ENCODE results near the gene CHD9.
"Not testable (repeated sequence)": the region's sequence is repeated elsewhere in the genome, so short reads cannot be mapped to it uniquely, and the experiment has no call there.

Gene CHD9

DNA sequence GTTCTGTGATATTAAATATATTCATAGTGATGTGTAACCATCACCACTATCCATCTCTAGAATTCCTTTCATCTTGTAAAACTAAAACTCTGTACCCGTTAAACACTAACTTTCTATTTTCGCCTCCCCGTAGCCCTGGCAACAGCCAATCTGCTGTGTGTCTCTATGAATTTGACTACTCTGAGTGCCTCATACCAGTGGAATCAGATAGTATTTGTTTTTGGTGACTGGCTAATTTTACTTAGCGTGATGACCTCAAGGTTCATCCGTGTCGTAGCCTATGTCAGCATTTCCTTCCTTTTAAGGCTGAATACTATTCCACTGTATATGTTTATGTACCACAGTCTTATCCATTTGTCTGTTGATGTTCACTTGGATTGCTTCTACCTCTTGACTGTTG lies 18.2 kb downstream of the CHD9 start:
- TF ChIP-seq, protein P1, sequence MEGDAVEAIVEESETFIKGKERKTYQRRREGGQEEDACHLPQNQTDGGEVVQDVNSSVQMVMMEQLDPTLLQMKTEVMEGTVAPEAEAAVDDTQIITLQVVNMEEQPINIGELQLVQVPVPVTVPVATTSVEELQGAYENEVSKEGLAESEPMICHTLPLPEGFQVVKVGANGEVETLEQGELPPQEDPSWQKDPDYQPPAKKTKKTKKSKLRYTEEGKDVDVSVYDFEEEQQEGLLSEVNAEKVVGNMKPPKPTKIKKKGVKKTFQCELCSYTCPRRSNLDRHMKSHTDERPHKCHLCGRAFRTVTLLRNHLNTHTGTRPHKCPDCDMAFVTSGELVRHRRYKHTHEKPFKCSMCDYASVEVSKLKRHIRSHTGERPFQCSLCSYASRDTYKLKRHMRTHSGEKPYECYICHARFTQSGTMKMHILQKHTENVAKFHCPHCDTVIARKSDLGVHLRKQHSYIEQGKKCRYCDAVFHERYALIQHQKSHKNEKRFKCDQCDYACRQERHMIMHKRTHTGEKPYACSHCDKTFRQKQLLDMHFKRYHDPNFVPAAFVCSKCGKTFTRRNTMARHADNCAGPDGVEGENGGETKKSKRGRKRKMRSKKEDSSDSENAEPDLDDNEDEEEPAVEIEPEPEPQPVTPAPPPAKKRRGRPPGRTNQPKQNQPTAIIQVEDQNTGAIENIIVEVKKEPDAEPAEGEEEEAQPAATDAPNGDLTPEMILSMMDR (IDR thresholded peaks at IDR 0.05; ENCODE audit: low read depth, low read length, missing control alignments) = no peak
- DNase-seq (ENCODE audit: low read depth) = no peak
- H3K4me3 ChIP-seq (ENCODE audit: low read depth, low read length) = no peak overlapping the region
- in situ Hi-C loops (cut with HindIII; ENCODE audit: low sequenced_read_pairs) = no loop called here

DNA sequence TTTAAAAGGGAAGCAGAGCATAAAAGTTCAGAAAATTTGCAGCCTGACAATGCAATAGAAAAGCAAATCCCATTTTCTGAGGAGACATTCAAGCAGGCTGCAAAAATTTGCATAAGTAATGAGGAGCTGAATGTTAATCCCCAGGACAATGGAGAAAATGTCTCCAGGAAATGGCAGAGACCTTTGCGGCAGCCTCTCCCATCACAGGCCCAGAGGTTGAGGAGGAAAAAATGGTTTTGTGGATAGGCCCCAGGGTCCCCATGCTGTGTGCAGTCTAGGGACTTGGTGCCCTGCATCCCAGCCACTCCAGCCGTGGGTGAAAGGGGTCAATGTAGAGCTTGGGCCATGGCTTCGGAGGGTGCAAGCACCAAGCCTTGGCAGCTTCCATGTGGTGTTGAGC lies 19.5 kb downstream of the CHD9 start:
- DNase-seq (ENCODE audit: low read depth); H3K4me3 ChIP-seq (ENCODE audit: low read depth, low read length); in situ Hi-C loops (cut with HindIII; ENCODE audit: low sequenced_read_pairs): not testable (repeated sequence)

DNA sequence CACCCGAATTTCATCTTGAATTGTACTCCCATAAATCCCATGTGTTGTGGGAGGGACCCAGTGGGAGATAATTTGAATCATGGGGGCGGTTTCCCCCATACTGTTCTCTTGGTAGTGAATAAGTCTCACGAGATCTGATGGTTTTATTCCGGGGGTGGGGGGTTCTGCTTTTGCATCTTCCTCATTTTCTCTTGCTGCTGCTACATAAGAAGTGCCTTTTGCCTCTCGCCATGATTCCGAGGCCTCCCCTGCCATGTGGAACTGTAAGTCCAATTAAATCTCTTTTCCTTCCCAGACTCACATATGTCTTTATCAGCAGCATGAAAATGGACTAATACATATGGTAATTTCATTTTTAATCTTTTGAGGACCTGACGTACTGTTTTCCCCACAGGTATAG lies 20.7 kb downstream of the CHD9 start:
- in situ Hi-C loops (cut with HindIII; ENCODE audit: low sequenced_read_pairs); H3K4me3 ChIP-seq (ENCODE audit: low read depth, low read length); DNase-seq (ENCODE audit: low read depth): not testable (repeated sequence)

DNA sequence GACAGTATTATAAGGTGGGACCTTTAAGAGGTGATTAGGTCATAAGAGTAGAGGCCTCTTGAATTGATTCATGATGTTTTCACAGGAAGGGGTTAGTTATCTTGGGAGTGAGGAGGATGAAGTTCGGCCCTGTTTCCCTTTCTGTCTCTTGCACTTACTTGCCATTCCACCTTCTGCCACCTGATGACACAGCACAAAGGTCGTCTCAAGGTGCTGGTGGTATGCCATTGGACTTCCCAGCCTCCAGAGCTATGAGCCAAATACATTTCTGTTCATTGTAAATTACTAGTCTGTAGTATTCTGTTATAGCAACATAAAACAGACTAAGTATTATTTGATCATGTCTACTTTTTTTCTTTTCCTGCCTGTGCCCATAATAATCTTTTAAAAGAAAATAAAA lies 23.5 kb downstream of the CHD9 start:
- in situ Hi-C loops (cut with HindIII; ENCODE audit: low sequenced_read_pairs) = no loop called here
- no peak for DNase-seq (ENCODE audit: low read depth)
- TF ChIP-seq, protein P1 (IDR thresholded peaks at IDR 0.05; ENCODE audit: low read depth, low read length, missing control alignments) = no peak
- H3K4me3 ChIP-seq (ENCODE audit: low read depth, low read length) = no peak overlapping the region

DNA sequence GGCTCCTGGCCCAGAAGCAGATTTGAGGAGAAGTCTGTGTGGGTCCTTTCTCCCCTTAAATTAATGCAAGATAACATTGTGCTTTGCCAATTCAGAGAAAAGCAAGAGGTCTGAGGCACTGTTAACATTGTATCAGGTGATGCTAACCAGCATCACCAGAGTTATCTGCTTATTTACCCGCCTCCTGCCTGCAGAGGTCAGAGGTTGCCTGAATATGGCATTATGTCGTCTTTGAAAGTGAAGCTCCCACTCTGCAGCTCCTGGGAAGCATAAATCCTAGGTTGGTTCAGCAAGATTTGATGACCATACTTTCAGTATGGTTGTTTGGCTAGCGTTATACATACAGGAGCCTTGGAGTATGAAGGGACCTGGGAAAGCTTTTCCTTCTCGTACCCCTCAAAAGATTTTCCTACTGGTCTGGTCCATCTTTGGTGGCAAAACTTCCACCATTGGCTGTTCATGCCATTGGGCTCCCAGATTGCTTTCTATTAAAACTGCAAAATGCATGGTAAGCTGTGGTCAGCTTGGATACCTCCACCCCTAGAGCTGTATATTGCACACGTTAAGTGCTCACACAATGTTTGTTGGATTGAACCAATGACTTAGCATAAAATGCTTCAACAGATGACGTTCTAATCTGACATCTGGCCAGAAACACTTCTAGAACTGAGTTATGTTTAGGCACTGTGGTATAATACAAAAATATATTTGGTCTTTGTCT lies 24.1 kb downstream of the CHD9 start:
- no peak for DNase-seq (ENCODE audit: low read depth)
- in situ Hi-C loops (cut with HindIII; ENCODE audit: low sequenced_read_pairs) = no loop called here
- H3K4me3 ChIP-seq (ENCODE audit: low read depth, low read length) = no peak overlapping the region
- TF ChIP-seq, protein P1 (IDR thresholded peaks at IDR 0.05; ENCODE audit: low read depth, low read length, missing control alignments) = no peak

DNA sequence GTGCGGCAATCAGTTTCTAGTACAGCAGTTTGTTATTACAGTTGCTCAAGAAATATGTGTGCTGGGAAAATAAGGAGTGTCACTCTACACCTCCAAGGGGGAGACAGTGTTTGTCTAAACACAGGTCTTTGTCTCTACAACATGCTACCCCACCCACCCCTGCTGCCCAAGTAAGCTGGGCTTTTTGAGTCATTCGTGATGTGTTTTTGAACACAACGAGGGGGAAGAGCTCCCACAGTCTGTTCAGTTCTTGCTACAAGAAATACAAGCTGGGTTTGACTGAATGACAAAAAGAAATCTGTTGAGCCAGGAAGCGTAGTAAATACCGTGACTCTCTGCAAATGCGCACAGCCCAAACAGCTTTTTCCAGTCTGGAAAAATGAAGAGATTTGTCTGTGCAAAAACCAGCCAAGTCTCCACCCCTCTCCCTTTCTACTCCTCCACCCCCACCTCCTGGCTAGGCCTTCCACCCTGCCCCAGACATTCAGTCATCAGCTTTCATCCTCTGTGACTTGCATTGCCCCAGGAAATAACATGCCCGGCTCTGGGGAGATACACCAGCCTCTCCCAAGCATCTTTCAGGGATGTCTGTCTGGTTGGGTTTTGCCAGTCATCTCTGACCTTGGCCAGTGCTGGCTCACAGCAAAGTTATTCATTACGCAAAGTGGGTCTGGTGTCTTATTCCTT lies 25.7 kb downstream of the CHD9 start:
- peak; percentile 49 for DNase-seq (ENCODE audit: low read depth)

DNA sequence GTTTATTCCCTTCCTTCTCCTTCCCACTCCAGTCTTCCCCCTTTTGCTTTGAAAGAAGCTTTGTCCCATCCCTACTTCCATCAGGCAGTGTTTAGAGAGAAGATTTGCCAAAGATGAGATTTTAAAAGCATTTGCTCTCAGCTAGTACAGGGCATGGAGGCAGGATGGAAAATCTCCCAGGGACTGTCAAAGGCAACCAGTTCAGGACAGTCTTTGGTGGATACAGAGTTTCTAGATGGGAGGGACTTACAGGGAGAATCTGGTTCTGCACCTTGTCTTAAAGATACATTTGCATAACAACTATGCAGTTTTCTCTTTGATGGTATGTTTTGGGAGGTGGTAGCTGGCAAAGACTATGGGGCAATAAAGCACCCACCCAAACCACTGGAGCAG lies 26.2 kb downstream of the CHD9 start:
- in situ Hi-C loops (cut with HindIII; ENCODE audit: low sequenced_read_pairs) = no loop called here
- H3K4me3 ChIP-seq (ENCODE audit: low read depth, low read length) = no peak overlapping the region
- DNase-seq (ENCODE audit: low read depth) = no peak

More for the DNA sequence above, 25.7 kb downstream of the CHD9 start:
- H3K4me3 ChIP-seq (ENCODE audit: low read depth, low read length) = no peak overlapping the region
- TF ChIP-seq, protein P1 (IDR thresholded peaks at IDR 0.05; ENCODE audit: low read depth, low read length, missing control alignments) = no peak
- in situ Hi-C loops (cut with HindIII; ENCODE audit: low sequenced_read_pairs) = no loop called here

More for the DNA sequence above, 26.2 kb downstream of the CHD9 start:
- TF ChIP-seq, protein P1 (IDR thresholded peaks at IDR 0.05; ENCODE audit: low read depth, low read length, missing control alignments) = no peak
